HepG2 (cell line): ENCODE results near the gene CENATAC. TPM values are rescaled to one million over a fixed set of nuclear protein-coding genes. Genes with fewer than 3 reads are reported as not detected.

ENCODE experiments used
- BRCA1 ChIP-seq: sonication (generic); formaldehyde crosslinking; IDR thresholded peaks from 2 replicates; pipeline ENCODE4 v1.4.0; 2020; ENCODE audit warnings: missing genetic modification reagents
- CEBPZ ChIP-seq: IDR thresholded peaks from 2 replicates; pipeline ENCODE4 v1.6.1; 2012; ENCODE audit warnings: low read length, improper control_type of control experiment
- GZF1 ChIP-seq: sonication (generic); formaldehyde crosslinking; IDR thresholded peaks from 2 replicates; pipeline ENCODE4 v1.5.1; 2020; ENCODE audit warnings: mild to moderate bottlenecking, missing genetic modification reagents
- MBD4 ChIP-seq: IDR thresholded peaks from 2 replicates; pipeline ENCODE4 v1.6.1; 2012; ENCODE audit warnings: low read length, inconsistent platforms, borderline replicate concordance
- NFE2L1 ChIP-seq: sonication (generic); formaldehyde crosslinking; IDR thresholded peaks from 2 replicates; pipeline ENCODE4 v1.4.0; 2020; ENCODE audit warnings: missing genetic modification reagents, mild to moderate bottlenecking, borderline replicate concordance
- POGK ChIP-seq: sonication (generic); formaldehyde crosslinking; conservative IDR thresholded peaks from 2 replicates; pipeline ENCODE4 v1.8.0; 2022; ENCODE audit warnings: mild to moderate bottlenecking, moderate library complexity, missing genetic modification reagents
- SMAD3 ChIP-seq: sonication (generic); formaldehyde crosslinking; IDR thresholded peaks from 2 replicates; pipeline ENCODE4 v1.4.0; 2020; ENCODE audit warnings: missing genetic modification reagents
- SSRP1 ChIP-seq: IDR thresholded peaks from 2 replicates; pipeline ENCODE4 v1.6.1; 2016; ENCODE audit warnings: control low read depth
- ZBTB14 ChIP-seq: sonication (generic); formaldehyde crosslinking; IDR thresholded peaks from 2 replicates; pipeline ENCODE4 v1.4.0; 2020; ENCODE audit warnings: missing genetic modification reagents
- ZFAT ChIP-seq: sonication (generic); formaldehyde crosslinking; conservative IDR thresholded peaks from 2 replicates; pipeline ENCODE4 v1.8.1; 2023; ENCODE audit warnings: missing genetic modification reagents, inconsistent platforms
- ZNF329 ChIP-seq: sonication (generic); formaldehyde crosslinking; IDR thresholded peaks from 2 replicates; pipeline ENCODE4 v1.9.0; 2021; ENCODE audit warnings: low read depth, mild to moderate bottlenecking, missing genetic modification reagents
- ZNF687 ChIP-seq: sonication (generic); formaldehyde crosslinking; IDR thresholded peaks from 2 replicates; pipeline ENCODE4 v1.5.1; 2020; ENCODE audit warnings: mild to moderate bottlenecking, missing genetic modification reagents, moderate library complexity
- ZNF792 ChIP-seq: IDR thresholded peaks from 2 replicates; pipeline ENCODE4 v1.6.1; 2016
- ZNF891 ChIP-seq: sonication (generic); formaldehyde crosslinking; IDR thresholded peaks from 2 replicates; pipeline ENCODE4 v1.5.0; 2020; ENCODE audit warnings: mild to moderate bottlenecking, missing genetic modification reagents
- ZUFSP ChIP-seq: sonication (generic); formaldehyde crosslinking; IDR thresholded peaks from 2 replicates; pipeline ENCODE4 v1.9.0; 2021; ENCODE audit warnings: missing genetic modification reagents, mild to moderate bottlenecking, borderline replicate concordance
- polyA plus RNA-seq, 8 experiments: library from polyadenylated mRNA; depleted of rRNA in 3 of 8; stranded (reverse) in 7 of 8; unstranded in 1 of 8; fragments of >200 nt; fragmentation: Illumina TruSeq in 4 of 8; extraction: Trizol in 4 of 8; gene quantifications; 2 replicates each; pipeline versions ENCODE4 v1.2.1 to v1.2.3, GENCODE V29; 2011 to 2016; ENCODE audit warnings: low read depth in 4 of 8, missing spikeins in 1 of 8, mixed read lengths in 1 of 8; ENCODE audit not compliant: insufficient read depth in 1 of 8
- total RNA-seq, 5 experiments: library from RNA; depleted of rRNA; stranded (reverse); fragments of >200 nt; fragmentation: Illumina TruSeq; extraction: Trizol; gene quantifications; 2 replicates each; pipeline ENCODE4 v1.2.3, GENCODE V29; 2016; ENCODE audit warnings: low read depth in 1 of 5

The CENATAC gene
- total and polyA plus RNA-seq, 2 of the 13 experiments (the other 11 are each of a cell fraction or from before 2014, with no cell fraction given): 21.7 to 25.0 TPM

- no peak for TF ChIP-seq MBD4
- TF ChIP-seq ZUFSP (CRISPR knock-in tag): no peak
- TF ChIP-seq POGK: peak; percentile 30; the same call in 1 of the 2 replicates
- no peak for TF ChIP-seq NFE2L1 (CRISPR knock-in tag)
- TF ChIP-seq GZF1 (CRISPR knock-in tag): no peak
- no peak for TF ChIP-seq ZBTB14 (CRISPR knock-in tag)
- no peak for TF ChIP-seq ZFAT (CRISPR knock-in tag)
- TF ChIP-seq SSRP1 (CRISPR knock-in tag): no peak
- no peak; the same call in 1 of the 2 replicates for TF ChIP-seq ZNF687 (CRISPR knock-in tag)
- no peak for TF ChIP-seq ZNF792 (CRISPR knock-in tag)
- no peak for TF ChIP-seq ZNF329
- TF ChIP-seq ZNF891: no peak
- no peak for TF ChIP-seq CEBPZ
- no peak for TF ChIP-seq SMAD3 (CRISPR knock-in tag)
- TF ChIP-seq BRCA1: no peak
Measured at GRCh38 chr11:119029340-119030028, 31.5 kb downstream of the CENATAC start (continued).
